ENCODE results near the gene CCL18. TPM values are rescaled to one million over a fixed set of nuclear protein-coding genes. Genes with fewer than 3 reads are reported as not detected.

The CCL18 gene
- total and polyA plus RNA-seq, 2 donors (not counting 1 experiment from before 2014, with no cell fraction given): not detected

DNA sequence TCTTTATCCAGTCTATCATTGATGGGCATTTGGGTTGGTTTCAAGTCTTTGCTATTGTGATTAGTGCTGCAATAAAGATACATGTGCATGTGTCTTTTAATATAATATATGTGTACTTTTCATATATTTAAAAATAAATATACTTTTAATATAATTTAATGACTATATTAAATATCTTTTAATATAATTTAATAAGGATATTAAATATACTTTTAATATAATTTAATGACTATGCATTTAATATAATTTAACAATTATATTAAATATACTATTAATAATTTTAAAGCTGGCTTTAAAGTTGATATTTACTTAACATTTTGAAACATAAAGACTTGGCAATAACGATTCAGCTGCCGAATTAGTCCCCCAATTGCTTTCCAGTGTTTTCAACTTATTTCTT lies 47.5 kb upstream of the CCL18 start:
- Mint-ChIP-seq H3K4me3 (no peak overlapping the region), H3K27ac (no peak overlapping the region), H3K9me3 (ENCODE audit: insufficient read depth) (no peaks in the 10 kb centered on the region), H3K27me3 (peaks cover 3% of the 10 kb centered on the region), H3K4me1 (peaks cover 14% of the 10 kb centered on the region)
- Histone ChIP-seq H3K79me2 (ENCODE audit: control insufficient read depth, insufficient read depth, low read length) (no peaks in the 10 kb centered on the region), H3K4me1 (ENCODE audit: control insufficient read depth in 2 of 2, insufficient read depth in 2 of 2, low read length in 2 of 2) (peaks cover 12 to 15% of the 10 kb centered on the region in 2 donors), H3K4me2 (replicated peaks; ENCODE audit: low read depth, low read length, poor library complexity, severe bottlenecking) (no peak overlapping the region), H3K9me3 (ENCODE audit: control extremely low read depth in 1 of 3, control insufficient read depth in 2 of 3, insufficient read depth in 1 of 3, low read length in 2 of 3) (peaks cover 0 to 17% (median 0%) of the 10 kb centered on the region in 3 donors), H4K20me1 (ENCODE audit: control insufficient read depth, insufficient read depth, low read length, poor library complexity, severe bottlenecking) (no peaks in the 10 kb centered on the region), H3K4me3 (ENCODE audit: control extremely low read depth in 1 of 5, extremely low read depth in 1 of 5, insufficient read depth in 1 of 5, low read depth in 2 of 5, low read length in 4 of 5) (no peak overlapping the region), H3K9ac (ENCODE audit: low read length) (no peak overlapping the region), H3K27me3 (replicated peaks in 1 of 4; ENCODE audit: control extremely low read depth in 1 of 4, control insufficient read depth in 3 of 4, insufficient read depth in 4 of 4, low read length in 3 of 4) (no peaks in the 10 kb centered on the region), H3K36me3 (replicated peaks in 1 of 2; ENCODE audit: control extremely low read depth in 1 of 2, control insufficient read depth in 1 of 2, extremely low read depth in 1 of 2, insufficient read depth in 2 of 2, low read length in 1 of 2) (no peaks in the 10 kb centered on the region), H3K27ac (ENCODE audit: low read length in 2 of 2) (no peak overlapping the region), H2AFZ (ENCODE audit: insufficient read depth, low read depth, low read length, poor library complexity, severe bottlenecking) (no peak overlapping the region)
- ChIA-PET POLR2A (no interaction called here), CTCF (interaction anchor here (1.2 to 3.2 kb wide), 2 partner anchors 41 to 132 kb away, joined by 5 to 17 read pairs; no protein-coding TSS in a partner anchor)
- ATAC-seq (ENCODE audit: low read depth) (no peak), DNase-seq (no peak)
- TF ChIP-seq, protein P1, sequence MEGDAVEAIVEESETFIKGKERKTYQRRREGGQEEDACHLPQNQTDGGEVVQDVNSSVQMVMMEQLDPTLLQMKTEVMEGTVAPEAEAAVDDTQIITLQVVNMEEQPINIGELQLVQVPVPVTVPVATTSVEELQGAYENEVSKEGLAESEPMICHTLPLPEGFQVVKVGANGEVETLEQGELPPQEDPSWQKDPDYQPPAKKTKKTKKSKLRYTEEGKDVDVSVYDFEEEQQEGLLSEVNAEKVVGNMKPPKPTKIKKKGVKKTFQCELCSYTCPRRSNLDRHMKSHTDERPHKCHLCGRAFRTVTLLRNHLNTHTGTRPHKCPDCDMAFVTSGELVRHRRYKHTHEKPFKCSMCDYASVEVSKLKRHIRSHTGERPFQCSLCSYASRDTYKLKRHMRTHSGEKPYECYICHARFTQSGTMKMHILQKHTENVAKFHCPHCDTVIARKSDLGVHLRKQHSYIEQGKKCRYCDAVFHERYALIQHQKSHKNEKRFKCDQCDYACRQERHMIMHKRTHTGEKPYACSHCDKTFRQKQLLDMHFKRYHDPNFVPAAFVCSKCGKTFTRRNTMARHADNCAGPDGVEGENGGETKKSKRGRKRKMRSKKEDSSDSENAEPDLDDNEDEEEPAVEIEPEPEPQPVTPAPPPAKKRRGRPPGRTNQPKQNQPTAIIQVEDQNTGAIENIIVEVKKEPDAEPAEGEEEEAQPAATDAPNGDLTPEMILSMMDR (IDR thresholded peaks at IDR 0.05): no peak
- intact Hi-C loops (cut with micrococcal nuclease): no loop called here
- WGBS (ENCODE audit: insufficient coverage): no CpG with 5 or more reads among the region's 2 CpGs

DNA sequence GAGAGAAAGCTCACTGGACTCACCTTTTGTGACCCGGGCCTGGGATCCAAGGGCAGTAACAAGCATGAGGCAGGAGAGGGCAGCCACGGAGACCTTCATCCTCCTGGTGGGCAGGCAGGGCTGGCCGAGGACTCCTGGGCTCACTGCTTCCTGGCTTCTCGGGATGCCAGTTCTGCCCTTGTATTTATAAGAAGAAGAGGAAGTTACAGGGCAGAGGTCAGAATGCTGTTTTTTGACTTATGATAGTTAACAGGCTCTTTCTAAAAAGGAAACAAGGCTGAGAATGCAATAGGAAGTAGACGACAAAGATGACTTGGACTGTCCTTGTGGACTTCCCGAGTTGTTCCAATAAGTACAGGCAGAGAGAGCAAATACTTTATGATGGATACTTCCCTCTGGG lies 46.3 kb upstream of the CCL18 start, which contains the start of gene CCL23:
Gene CCL23, minus strand, starts transcription at position 174 of the 400 bp plus-strand sequence. Its CDS starts 75 bp downstream, at position 99.
- H3K4me3 ChIP-seq (ENCODE audit: control extremely low read depth in 1 of 5, extremely low read depth in 1 of 5, insufficient read depth in 1 of 5, low read depth in 2 of 5, low read length in 4 of 5): no peak within 1 kb of the TSS
- H2AFZ ChIP-seq (ENCODE audit: insufficient read depth, low read depth, low read length, poor library complexity, severe bottlenecking): peak within 1 kb of the TSS; percentile 55
- H3K79me2 ChIP-seq (ENCODE audit: control insufficient read depth, insufficient read depth, low read length): no peaks in the 10 kb centered on the region
- H3K9me3 ChIP-seq (ENCODE audit: control extremely low read depth in 1 of 3, control insufficient read depth in 2 of 3, insufficient read depth in 1 of 3, low read length in 2 of 3): peaks cover 0 to 10% (median 0%) of the 10 kb centered on the region in 3 donors
- peaks cover 14% of the 10 kb centered on the region for H3K4me1 Mint-ChIP-seq
- peak within 1 kb of the TSS; percentile 3 for H3K4me2 ChIP-seq (replicated peaks; ENCODE audit: low read depth, low read length, poor library complexity, severe bottlenecking)
- H3K9ac ChIP-seq (ENCODE audit: low read length): no peak within 1 kb of the TSS
- ATAC-seq (ENCODE audit: low read depth): peak; percentile 21
- WGBS (ENCODE audit: insufficient coverage): 38% methylated on average over 4 of the region's 6 CpGs
- H3K27me3 Mint-ChIP-seq: peaks cover 11% of the 10 kb centered on the region
- ChIA-PET POLR2A (no interaction called here), CTCF (interaction anchor here (1.0 to 3.2 kb wide), 5 partner anchors 28 to 465 kb away, joined by 3 to 17 read pairs (median 4); no protein-coding TSS in a partner anchor)
- peak within 1 kb of the TSS in 1 of 2 donors; percentile 5 for H3K27ac ChIP-seq (ENCODE audit: low read length in 2 of 2)
- H3K9me3 Mint-ChIP-seq (ENCODE audit: insufficient read depth): peaks cover 2% of the 10 kb centered on the region
- DNase-seq: peak; percentile 24
- no peaks in the 10 kb centered on the region for H3K36me3 ChIP-seq (replicated peaks in 1 of 2; ENCODE audit: control extremely low read depth in 1 of 2, control insufficient read depth in 1 of 2, extremely low read depth in 1 of 2, insufficient read depth in 2 of 2, low read length in 1 of 2)
- TF ChIP-seq EZH2 (IDR thresholded peaks at IDR 0.05; ENCODE audit: borderline replicate concordance, insufficient read depth, low read depth, low read length, poor library complexity, severe bottlenecking): no peak
- TF ChIP-seq, protein P1 (IDR thresholded peaks at IDR 0.05): no peak
- no peaks in the 10 kb centered on the region for H3K27me3 ChIP-seq (replicated peaks in 1 of 4; ENCODE audit: control extremely low read depth in 1 of 4, control insufficient read depth in 3 of 4, insufficient read depth in 4 of 4, low read length in 3 of 4)
- H3K4me3 Mint-ChIP-seq: no peak within 1 kb of the TSS
- H3K27ac Mint-ChIP-seq: no peak within 1 kb of the TSS
- peaks cover 12 to 15% of the 10 kb centered on the region in 2 donors for H3K4me1 ChIP-seq (ENCODE audit: control insufficient read depth in 2 of 2, insufficient read depth in 2 of 2, low read length in 2 of 2)
- intact Hi-C loops (cut with micrococcal nuclease): no loop called here
- no peaks in the 10 kb centered on the region for H4K20me1 ChIP-seq (ENCODE audit: control insufficient read depth, insufficient read depth, low read length, poor library complexity, severe bottlenecking)

All from B cell (primary cell).